GM18502 (cell line): Measurements from ENCODE around the gene TEX19.

Experiments used
- ATAC-seq: cut with Tn5 transposase; IDR thresholded peaks from one replicate; pipeline ENCODE4 v1.9.1; 2021; ENCODE audit warnings: mild to moderate bottlenecking; ENCODE audit not compliant: unreplicated experiment, poor library complexity

The TEX19 gene

GRCh38 chr17:82320956-82321927, 37.8 kb upstream of the TEX19 start:
- ATAC-seq: no peak

GRCh38 chr17:82321947-82322466, 37.0 kb upstream of the TEX19 start:
- ATAC-seq: no peak

- ATAC-seq: no peak
These were observed 36.3 kb upstream of the TEX19 start for GRCh38 chr17:82322526-82323453.

GRCh38 chr17:82323514-82324234, 35.4 kb upstream of the TEX19 start:
- no peak for ATAC-seq

DNA sequence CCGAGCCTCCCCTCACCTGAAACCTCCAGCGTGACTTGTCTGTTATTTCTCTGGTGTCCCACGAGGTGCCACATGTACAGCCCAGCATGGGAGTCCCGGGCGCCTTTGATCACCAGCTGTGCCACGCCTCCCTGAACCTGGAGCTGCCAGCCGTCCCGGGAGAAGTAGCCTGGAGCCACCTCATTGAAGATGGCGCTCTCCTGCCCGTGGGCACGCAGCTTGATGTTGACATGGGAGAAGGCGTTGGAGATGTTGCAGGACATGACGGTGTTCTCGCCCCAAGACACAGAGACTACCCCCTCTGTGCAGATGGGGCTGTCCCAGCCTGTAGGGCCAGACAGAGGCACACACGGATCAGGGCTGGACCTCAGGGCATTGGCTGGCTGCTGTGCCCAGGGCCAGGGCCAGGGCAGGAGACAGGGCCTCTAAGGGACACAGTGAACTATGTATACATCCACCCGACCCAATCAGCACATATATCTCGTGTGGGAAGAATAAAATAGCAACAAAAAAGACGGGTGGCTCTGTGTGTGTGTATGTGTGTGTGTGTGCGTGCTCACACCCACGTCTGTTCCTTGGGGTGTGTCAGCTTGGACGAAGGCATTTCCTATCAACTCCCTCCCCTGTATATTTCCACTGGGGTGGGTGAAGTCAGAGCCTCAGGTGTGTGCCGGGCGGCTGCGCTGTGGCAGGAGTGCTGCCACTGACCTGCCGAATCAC, 34.3 kb upstream of the TEX19 start:
- ATAC-seq: no peak

GRCh38 chr17:82325286-82326180, 33.5 kb upstream of the TEX19 start:
- ATAC-seq: no peak

- no peak for ATAC-seq
These were observed 31.8 kb upstream of the TEX19 start for GRCh38 chr17:82327289-82327688.

GRCh38 chr17:82327757-82328140, 31.3 kb upstream of the TEX19 start:
- no peak for ATAC-seq

GRCh38 chr17:82328141-82328993, 30.7 kb upstream of the TEX19 start:
- ATAC-seq: no peak

GRCh38 chr17:82328994-82329507, 30.0 kb upstream of the TEX19 start:
- no peak for ATAC-seq

GRCh38 chr17:82329683-82330321, 29.2 kb upstream of the TEX19 start:
- ATAC-seq: no peak

DNA sequence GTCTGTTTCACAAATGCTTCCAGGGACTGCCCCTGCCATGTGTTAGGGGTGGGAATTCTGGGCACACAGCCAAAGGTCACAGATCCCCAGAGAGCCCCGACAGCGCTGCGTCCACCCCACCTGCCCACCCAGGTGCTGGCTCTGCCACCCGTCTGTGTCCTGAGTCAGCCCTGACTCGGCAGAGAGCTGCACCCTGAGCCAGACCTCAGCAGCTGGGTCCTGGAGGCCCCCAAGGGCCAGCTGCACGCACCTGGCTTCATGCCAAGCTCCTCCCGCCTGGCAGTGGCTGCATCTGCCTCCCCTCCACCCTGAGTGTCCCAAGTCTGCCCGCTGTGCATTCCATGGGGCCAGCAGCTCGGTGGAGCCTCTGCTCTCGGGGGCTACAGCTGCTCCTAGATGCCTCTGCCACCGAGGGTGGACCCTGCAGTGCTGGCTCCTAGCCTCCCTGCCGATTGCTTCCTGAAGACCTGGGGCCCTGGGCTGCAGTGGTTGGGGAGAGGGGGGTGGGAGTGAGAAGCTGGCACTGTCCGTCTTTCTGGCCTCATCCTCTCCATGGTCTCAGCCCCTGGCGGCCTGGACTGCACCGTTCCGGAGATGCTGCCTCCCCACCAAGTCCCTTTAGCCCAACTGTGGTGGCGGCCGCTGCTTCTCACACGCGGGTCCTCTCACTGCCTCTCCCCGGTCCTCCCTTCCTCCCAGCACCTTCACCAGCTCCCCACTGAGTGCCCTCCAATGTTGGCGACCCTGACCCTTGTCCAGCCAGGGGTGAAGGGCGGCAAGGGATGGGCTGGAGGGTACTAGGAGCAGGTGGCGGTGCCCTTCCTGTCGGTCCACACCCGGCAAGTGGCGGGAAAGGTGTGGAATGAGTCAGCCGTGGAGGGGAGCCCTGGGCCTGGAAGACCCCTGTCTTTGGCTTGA, 28.5 kb upstream of the TEX19 start:
- ATAC-seq: no peak

DNA sequence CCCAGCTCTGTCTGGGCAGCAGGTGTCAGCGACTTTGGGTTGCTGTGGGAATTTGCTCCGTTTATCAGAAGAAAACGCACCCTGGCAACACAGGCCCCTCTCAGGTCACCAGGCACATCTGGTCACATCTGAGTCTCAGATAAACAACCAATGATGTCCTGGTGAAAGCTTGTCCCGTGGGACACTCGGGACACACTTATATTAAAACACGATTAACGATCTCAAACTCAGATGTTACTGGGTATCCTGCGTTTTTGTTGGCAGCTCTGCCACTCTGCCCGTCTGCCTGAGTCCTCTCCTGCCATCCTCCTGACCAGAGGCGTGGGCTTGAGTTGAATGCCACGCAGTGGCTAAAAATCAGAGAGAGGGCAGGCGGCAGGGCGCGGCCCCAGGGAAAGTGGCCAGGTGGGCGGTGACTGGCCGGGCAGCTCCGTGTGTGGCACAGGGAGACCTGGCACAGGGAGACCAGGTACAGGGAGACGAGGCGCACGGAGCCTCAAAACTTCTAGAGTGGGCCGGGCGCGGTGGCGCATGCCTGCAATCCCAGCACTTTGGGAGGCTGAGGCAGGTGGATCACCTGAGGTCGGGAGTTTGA, 27.6 kb upstream of the TEX19 start:
- ATAC-seq: no peak

- no peak for ATAC-seq
These were observed 26.3 kb upstream of the TEX19 start for GRCh38 chr17:82332669-82333278.
